Activated CD4-positive, alpha-beta T cell treated with anti-CD3 and anti-CD28 coated beads, Interleukin-2, amount 50 U/mL, for 16 hours (primary cell): ENCODE data around the gene DRD1.
A peak's percentile ranks its signal among the peaks of the same experiment; 100 is the strongest.

ENCODE experiments used
- DNase-seq: peaks from one replicate; pipeline ENCODE4 v3.0.0-alpha.2; 2020

The DRD1 gene

DNA sequence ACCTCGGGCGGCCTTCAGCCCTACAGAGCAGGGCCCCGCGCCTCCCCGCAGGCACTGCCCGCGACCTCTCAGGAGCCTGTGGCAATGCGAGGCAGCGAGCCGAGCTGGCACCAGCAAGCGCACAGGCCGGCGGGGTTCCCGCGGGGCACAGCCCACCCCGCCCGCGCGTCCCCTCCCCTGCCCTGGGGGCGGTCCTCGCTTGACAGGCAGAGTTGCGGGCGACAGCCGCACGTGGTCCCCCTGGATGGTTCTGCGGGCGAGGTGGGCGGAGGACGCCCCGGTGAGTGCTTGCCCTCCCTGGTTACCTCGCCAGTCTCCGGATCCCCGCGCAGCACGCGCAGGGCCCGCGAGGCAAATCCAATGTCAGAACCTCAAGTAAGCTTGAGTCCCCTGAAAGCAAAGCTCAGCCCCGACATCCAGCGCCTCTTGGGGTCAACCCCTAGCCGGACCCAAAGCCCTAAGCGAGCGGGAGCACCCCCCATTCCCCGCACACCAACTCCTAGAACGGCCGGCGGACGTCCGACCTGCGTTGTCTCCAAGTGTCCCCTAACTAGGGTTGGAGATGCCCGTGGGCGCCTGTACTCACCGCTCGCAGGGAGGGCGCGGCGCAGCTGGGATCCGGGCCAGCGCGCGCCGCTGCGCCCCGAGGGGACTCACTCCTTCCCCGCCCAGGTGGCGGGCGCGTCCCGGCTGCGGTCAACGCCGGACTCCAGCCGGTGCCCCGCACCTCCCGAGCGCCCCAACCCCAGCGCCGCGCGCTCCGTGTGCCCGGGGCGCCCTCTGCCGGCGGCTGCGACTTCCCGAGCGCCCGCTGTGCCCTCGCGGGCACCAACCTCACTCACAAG lies at the start of gene DRD1:
Gene DRD1 (minus strand): TSS at position 123 of the 845 bp plus-strand sequence. CDS start 1,083 bp downstream, outside the sequence.
- peak; percentile 43 for DNase-seq

GRCh38 chr5:175493726-175494125 lies 49.7 kb upstream of the DRD1 start:
- no peak for DNase-seq

- no peak for DNase-seq
These were observed 49.3 kb upstream of the DRD1 start for GRCh38 chr5:175493260-175493659.

DNA sequence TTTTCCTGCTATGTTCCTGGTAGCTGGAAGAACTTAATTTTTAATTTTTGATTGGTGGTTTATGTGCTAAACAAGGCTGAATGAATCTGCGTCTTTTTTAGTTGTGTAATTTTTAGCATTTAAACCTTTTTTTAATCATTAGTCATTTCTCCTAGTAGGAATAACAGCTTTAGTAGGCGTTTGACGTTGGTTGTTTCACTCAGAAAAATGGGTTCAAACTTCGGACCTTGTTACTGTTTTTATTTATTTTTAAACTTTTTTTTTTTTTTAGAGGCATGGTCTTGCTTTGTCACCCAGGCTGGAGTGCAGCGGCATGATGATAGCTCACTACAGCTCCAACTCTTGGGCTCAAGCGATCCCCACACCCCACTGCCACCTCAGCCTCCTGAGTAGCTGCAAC lies 47.2 kb upstream of the DRD1 start:
- DNase-seq: no peak

DNA sequence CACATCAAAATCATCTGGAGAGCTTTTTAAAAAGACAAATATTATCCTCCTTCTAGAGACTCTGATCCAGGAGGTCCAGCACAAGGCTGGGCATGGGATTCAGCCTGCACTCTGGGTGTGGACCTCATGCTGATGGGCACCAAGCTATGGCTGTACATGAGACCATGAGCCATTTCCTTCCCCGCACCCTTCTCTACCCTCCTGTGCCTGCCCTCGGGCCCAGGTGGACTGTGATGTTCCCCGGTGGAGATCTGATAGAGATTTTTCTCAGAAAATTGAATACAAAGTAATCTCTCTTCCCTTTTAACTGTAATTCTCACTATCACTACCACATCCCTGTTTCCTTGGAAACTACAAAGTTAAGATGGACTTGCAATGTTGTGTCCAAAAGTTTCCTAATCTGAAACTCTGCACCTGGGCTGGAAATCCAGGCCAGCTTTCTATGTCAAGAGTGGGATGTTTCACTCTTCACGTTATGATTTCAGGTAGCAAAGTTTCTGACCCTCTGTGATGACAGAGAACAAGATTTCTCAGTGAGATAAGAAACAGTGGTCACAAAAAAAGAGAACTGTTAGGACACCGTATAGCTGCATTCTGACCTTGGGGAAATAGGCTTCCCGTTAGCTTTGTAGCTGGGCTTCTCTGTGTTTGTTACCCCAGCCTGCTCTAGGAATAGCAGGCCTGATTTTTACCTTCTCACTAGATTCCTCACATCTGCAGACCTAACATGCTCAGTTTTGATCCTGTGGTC lies 45.9 kb upstream of the DRD1 start:
- no peak for DNase-seq

DNA sequence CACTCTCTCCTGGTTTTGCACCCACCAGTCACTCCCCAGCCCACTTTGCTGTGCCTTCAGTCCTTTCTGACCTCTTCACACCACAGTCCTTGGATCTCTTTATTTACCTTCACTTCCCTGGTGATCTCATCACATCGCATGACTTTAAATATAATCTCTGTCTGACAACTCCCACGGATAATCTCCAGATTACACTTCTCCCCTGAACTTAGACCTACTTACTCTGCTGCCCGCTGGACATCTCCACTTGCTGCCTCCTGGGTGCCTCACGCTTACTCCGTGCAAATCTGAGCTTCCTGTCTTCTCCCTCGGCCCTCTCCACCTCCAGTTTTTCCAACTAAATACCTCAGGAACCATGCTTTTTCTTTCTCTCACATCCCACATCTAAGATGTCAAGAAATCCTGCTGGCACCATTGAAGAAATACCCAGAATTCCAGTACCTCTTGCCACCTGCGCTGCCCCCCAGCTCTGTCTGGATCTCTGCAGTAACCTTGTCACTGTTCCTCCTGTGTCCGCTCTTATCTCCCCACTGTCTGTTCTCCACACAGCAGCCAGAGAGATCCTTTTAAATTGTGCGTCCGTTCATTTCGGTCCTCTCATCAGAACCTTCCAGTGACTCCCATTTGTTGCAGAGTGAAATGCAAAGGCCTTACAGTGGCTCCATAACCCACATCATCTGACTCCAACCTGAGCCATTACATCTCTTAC lies 43.7 kb upstream of the DRD1 start:
- no peak for DNase-seq

DNA sequence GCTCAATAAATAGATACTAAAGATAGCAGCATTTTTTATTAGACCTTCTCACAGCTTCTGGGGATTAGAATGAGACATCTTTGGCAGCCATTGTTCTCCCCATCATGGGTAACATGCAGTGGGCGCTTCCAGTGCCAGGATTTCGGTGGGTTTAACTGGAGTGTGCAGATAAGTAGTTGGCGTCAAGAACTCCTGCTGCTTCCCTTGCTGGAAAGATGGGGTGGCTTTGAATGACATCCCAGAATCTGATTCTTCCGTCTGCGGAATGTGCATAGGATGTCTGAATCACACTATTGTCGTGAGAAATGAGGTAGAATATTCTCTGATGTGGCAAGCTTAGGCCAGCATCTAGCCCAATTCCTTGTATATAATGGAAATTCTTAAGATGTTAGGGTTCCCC lies 41.6 kb upstream of the DRD1 start:
- DNase-seq: no peak

DNA sequence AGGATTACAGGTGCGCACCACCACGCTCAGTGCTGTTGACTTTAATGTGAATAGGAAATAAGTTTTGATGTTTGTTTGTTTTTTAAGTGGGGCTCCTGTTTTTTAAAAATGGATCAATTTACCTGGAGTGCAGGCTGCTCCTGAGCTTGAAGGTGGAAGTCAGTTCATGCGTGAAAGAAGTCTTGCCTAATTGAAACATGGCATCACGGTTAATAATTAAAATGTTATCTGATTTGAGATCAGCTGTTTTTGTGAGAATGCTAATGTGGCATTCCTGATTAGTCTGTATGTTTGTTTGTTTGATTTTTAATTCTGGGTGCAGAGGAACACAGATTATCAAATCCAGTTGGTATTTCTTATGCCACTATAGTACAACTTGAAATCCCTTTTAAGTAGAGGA lies 40.8 kb upstream of the DRD1 start:
- no peak for DNase-seq

- DNase-seq: no peak
These were observed 40.3 kb upstream of the DRD1 start for GRCh38 chr5:175484322-175484721.

DNA sequence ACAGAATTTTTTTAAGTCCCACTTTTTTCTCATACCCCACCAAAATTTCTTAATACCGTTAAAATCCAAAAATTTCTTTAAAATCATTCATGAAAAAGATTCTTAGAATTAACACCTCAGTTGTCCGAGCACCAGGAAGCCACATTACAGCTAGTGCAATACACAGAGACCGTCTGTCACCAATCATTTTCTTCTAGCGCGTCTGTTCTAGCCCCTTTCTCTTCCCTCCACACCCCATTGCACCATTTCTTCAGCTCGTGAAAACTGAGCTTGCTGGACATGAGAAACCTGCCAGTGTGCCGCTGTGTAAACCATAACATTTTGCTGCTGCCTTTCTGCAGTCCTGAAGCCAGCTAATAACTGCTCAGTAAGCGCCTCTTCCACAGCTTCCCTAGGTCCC lies 39.4 kb upstream of the DRD1 start:
- no peak for DNase-seq

DNA sequence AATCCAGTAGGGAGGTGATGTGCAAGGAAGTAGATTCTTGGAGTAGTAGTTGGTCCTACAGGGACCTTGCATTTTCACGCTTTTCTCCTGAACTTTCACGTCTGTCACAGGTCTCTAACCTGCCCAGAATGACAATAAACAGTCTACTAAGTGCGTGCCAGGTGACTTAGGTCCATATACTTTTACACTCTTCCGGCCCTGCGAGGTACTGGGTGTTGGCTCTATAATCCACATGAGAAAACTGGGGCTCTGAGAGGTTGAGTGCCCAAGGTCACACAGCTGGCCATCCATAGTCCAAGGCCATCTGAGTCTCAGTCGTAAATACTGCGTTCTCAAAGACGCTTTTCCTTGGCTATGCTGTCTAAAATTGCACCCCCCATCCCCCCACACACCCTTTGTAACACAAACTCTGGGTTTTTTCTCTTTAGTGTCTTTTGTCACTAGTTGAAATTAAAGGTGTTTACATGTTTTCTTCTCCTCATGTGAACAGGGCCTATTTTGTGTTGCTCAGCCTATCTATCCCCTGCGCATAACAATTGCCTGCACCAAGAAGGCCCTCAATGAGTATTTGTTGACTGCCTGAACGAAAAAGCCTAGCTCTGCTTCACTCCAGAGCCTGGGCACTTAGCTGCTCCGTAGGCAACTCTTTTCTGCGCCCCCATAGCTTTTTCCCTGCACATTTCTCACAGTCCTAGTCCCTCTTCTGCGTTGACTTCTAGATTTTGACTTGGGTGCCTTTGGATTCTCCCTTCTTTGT lies 35.3 kb upstream of the DRD1 start:
- no peak for DNase-seq

DNA sequence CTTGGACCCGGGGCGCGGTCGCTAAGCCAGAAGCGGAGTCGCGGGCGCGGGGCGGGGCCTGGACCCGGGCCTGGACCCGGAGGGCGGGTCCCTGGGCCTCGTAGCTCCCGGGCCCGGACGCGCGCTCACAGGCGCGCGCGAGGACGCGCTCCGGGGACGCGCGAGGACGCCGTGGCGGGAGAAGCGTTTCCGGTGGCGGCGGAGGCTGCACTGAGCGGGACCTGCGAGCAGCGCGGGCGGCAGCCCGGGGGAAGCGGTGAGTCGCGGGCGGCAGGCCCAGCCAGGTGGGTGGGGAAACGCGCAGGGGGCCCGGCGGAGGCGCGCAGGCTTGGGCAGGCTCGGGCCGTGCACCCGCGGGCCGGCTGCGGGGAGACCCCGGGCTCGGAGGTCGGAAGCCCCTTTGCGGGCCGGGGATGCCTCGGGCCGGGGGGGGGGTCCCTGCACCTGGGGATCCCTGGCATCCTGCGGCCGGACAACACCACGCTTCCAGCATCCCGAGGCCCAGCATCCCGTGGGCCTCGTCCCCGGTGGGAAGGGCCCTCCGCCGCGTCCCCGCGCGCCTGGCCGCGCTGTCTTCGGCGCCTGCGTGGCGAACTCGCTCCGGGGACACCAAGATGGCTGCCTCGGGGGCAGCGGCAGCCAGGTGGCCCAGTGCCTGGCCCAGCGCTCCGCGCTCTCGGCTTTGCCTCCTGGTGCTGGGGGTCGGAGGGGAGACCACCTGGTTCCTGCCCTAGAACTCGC lies 34.6 kb upstream of the DRD1 start, which contains the start of gene SFXN1:
Gene SFXN1 (plus strand): TSS at position 177 of the 741 bp plus-strand sequence. CDS start 13,544 bp downstream, outside the sequence.
- DNase-seq: peak; percentile 87

DNA sequence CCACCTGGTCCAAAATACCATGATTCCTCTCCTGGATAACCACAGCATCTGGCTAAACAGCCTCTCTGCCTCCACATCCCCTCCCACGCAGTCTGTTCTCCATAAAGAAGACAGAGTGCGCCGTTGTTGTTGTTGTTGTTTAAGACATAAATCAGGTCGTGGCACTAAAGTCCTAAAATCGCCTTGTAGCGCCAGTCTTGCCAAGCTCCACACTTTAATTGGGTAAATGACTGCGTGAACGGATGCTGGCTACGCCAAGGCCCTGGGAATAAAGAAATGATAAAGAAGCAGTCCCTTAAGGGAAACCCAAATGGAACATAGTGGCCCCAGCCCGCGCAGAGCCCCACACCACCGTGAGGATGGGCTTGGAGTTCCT lies 34.0 kb upstream of the DRD1 start:
- DNase-seq: no peak

- DNase-seq: no peak
These were observed 33.5 kb upstream of the DRD1 start for GRCh38 chr5:175477440-175477839.

DNA sequence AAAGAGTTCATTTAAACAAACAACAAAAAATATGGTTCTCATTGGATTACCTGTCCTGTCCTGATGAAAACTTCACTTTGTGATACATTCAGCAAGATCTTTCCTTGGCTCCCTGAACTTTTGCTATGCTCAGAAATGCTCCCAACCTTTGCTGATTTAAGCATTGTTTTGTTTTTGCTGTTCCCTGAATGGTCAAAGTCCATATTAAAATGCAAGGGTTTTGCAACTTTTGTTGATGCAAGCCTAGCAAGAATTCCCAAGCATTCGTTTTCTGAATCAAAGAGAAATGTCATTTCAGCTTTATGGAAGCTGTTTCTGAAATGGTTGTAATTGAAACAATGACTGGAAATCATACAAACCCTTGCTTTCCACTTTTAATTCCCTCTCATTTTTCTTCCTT lies 31.3 kb upstream of the DRD1 start:
- no peak for DNase-seq

DNA sequence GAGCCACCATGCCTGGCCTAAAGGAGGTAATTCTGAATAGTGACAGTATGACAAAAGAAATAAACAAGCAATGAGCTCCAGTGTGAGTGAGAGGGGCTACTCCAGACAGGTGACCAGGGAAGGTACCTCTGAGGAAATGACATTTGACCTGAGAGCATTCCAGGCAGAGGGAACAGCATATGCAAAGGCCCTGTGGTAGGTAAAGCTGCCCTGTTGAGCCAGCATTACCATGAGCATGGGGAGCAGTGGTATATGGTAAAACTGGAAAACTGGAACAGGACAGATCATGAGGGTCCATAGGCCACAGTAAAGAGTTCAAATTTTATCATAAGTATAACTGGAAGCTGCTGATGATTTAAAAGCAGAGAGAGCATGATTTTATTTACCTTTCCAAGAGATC lies 28.4 kb upstream of the DRD1 start:
- DNase-seq: no peak

DNA sequence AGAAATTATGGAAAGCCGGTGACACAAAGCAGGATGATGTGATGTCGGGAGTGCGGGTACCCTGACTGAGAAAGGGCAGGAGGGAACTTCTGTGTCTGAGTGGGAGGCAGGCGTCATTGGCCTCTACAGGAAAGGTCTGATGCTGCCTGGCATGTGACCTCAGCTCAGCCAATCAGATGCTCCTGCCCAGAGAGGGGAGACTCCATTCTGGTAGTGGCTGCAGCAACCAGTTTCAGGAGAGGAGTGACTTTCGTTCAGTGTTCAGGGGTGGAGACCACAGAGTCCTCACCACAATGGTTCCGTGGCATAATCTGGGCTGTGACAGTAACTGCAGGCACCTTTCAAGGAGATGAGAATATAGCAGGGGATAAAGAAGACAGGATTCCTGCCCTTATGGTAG lies 27.6 kb upstream of the DRD1 start:
- no peak for DNase-seq

- DNase-seq: no peak
These were observed 27.2 kb upstream of the DRD1 start for GRCh38 chr5:175471196-175471595.

GRCh38 chr5:175470781-175471180 lies 26.8 kb upstream of the DRD1 start:
- no peak for DNase-seq

DNA sequence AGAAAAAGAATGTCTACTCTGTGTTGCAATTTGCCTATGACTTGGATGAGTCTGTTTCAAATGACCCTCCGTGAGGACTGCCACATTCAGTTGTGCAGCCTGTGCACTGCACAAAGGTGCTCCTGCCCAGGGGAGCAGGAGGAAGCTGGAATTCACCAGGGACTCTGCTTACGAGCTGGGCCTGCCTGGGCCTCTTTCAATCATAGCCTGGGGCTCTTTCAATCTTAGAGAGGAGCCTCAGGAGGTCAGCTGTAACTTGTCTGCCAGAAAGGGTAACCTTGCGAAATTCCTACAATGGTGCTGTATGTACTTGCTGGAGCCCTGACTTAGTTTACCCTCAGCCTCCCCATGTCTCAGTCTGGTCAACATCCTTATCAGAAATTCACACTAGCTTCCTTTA lies 25.9 kb upstream of the DRD1 start:
- DNase-seq: no peak

DNA sequence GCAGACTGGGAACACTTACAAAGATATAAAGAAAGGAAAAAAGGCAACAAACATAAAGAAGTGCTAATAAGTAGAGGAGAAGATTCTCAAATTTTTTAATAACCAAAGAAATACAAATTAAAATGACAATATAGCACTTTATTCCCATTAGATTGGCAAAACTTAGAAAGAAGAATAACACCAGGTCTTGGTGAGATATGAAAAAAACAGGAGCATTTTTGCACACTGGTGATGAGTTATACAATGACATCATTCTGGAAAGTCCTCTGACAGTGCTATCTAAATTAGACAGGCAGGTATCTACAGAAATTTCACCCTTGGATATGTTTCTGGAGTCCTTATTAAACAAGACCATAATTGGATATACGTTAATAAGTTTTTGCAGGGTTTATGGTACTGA lies 24.9 kb upstream of the DRD1 start:
- DNase-seq: no peak
